NCI-H1092 treated with DMSO at 0.1 percent for 48 hours (cell line): Measurements from ENCODE around the gene SEPTIN8.

Source experiments
- DNase-seq: peaks from one replicate; lab custom pipeline; 2025; lab: John Stamatoyannopoulos, UW

Gene SEPTIN8

GRCh38 chr5:132748522-132749000 lies 28.5 kb downstream of the SEPTIN8 start:
- DNase-seq: no peak

GRCh38 chr5:132747616-132748440 lies 29.2 kb downstream of the SEPTIN8 start:
- no peak for DNase-seq

GRCh38 chr5:132746954-132747615 lies 30.0 kb downstream of the SEPTIN8 start, which contains the start of gene CCNI2:
Gene CCNI2 (plus strand): TSS chr5:132747426. CDS start chr5:132747496, 70 bp downstream.
- no peak for DNase-seq

- DNase-seq: no peak
These were observed 30.5 kb downstream of the SEPTIN8 start for GRCh38 chr5:132746592-132746953.

GRCh38 chr5:132744659-132745058 lies 32.4 kb downstream of the SEPTIN8 start:
- DNase-seq: no peak

- no peak for DNase-seq
These were observed 34.4 kb downstream of the SEPTIN8 start for GRCh38 chr5:132742626-132743025.

DNA sequence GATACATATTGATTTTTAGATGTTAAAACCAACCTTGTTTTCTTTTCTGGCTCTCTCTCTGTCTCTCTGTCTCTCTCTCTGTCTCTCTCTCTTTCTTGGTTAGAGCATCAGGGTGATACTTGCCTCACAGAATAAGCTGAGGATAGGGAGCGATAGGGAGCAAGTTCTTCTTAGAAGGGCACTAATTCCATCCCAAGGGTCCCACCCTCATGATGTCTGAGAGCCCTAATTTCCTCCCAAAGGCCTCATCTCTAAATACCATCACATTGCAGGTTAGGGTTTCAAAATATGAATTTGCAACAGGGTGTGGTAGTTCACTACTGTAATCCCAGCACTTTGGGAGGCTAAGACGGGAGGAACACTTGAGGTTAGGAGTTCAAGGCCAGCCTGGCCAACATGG lies 34.9 kb downstream of the SEPTIN8 start:
- DNase-seq: no peak

GRCh38 chr5:132739232-132739631 lies 37.8 kb downstream of the SEPTIN8 start:
- no peak for DNase-seq

GRCh38 chr5:132737982-132738681 lies 38.9 kb downstream of the SEPTIN8 start:
- DNase-seq: no peak

- DNase-seq: peak; percentile 91
These were observed 39.9 kb downstream of the SEPTIN8 start, which contains the start of gene KIF3A for GRCh38 chr5:132736853-132737833. Gene KIF3A (minus strand): TSS chr5:132737546. CDS start chr5:132737419, 127 bp downstream.

DNA sequence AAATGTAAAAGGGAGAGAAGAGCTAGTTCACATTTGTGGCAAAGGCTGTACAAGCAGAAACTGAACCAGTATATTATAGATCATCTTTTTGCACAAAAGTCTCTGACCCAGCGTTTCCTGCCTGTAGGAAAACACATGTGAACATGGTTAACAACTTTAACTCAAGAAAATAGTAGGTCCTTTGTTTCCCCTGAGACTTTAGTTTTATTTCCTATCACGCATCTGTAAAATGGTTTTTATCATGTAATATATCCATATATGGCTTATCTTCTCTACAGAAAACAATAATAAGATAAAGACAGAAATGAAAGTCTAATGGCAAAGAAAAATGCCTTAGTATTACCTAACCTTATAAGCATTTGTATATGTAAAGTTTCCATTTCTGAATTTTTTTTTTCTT lies 42.4 kb downstream of the SEPTIN8 start:
- DNase-seq: no peak

- no peak for DNase-seq
These were observed 43.4 kb downstream of the SEPTIN8 start for GRCh38 chr5:132733499-132734148.

GRCh38 chr5:132729896-132730295 lies 47.1 kb downstream of the SEPTIN8 start:
- DNase-seq: no peak

DNA sequence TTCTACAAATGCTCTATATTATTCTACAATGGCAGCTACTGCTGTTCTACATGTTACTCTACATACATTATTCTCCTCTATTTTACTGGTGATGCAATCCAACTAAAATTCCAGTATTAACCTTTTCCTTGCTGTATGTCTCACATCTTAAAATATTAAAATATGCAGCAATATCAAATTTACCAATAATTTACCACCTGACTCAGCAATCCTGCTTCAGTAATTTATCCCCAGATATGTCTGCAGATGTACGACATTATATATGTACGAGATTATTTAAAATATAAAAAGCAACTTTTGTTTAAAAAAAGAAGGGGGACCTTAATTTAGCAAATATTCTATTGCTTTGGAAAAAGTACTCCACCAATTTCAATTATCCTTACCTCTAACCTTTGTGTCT lies 51.3 kb downstream of the SEPTIN8 start:
- DNase-seq: no peak

DNA sequence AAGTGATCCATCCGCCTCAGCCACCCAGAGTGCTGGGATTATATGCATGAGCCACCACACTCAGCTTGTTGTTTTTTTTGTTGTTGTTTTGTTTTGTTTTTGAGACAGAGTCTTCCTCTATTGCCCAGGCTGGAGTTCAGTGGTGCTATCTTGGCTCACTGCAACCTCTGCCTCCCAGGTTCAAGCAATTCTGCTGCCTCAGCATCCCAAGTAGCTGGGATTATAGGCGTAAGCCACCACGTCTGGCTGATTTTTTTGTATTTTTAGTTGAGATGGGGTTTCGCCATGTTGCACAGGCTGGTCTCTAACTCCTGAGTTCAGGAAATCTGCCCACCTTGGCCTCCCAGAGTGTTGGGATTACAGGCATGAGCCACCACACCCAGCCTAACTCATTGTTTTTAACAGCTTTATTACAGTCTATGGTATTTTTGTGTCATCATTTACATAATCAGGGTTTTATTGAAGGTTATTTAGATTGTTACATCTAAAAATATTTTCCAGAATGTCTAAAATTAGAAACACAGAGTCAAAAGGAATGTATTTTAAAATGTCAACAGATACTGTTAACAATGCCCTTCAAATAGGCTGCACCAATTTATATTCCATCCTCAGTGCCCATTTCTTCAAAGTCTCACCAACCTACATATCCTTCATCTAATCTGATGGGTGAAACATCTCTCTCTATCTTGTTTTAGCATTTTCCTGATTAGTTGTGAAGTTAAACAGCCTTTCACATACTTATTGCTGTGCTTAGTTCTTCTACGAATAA lies 58.3 kb downstream of the SEPTIN8 start:
- no peak for DNase-seq

DNA sequence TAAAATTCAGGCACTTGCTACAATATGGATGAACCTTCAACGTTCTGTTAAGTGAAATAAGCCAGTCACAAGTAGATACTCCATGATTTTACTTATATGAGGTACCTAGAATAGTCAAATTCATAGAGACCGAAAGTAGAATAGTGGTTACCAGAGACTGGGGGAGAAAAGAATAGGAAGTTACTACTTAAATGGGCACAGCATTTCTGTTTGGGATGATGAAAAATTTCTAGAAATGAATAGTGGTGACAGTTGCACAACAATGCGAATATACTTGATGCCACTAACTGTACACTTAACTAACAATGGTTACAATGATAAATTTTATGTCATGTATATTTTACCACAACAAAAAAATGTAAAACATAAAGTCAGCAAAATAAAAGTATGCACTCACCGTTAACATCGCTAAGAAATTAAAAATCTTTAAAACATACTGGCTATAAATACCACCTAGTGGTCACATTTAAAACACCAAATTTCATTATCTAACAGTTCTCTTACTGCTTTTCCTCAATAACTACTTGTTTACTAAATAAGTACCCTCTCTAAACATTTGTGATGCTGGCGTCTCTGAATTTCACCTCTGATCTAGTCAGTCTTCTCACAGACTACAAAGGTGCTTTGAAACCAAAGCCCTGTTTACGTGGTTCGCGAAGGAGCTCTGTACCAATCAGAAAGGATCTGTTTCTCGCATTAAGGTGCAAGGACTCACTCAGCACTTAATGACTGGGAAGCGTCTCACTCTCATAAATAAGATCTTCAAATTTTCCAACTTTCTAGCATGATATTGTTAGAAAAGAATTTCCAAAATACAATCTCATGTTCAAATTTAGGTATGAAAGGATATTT lies 62.4 kb downstream of the SEPTIN8 start:
- no peak for DNase-seq

- no peak for DNase-seq
These were observed 68.4 kb downstream of the SEPTIN8 start for GRCh38 chr5:132708645-132709044.

DNA sequence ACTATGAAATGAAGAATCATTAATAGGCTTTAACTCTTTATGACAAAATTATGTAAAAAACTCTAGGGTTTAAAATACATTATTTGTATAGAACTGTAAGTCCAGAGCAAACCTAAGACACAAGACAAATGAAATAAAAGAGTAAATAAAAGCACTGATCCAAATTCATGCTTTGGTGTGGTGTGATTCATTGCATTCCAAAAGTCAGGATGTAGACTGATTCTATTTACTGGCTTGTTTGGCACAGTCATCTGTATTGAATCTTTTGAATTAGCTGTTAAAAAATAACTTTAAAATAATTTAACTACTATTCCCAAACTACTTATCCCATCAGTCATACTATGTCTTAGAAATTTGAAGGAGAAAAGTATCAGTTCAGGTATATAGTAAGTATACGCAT lies 72.2 kb downstream of the SEPTIN8 start:
- DNase-seq: no peak
